GM12874 (cell line): ENCODE data around the gene CHMP4A.

Experiments used
- CTCF ChIP-seq: IDR thresholded peaks from 2 replicates; pipeline ENCODE4 v1.5.1; 2011; ENCODE audit warnings: low read depth, mild to moderate bottlenecking, control low read depth, low read length, moderate library complexity; ENCODE audit not compliant: insufficient read depth

CHMP4A gene

GRCh38 chr14:24228902-24229301, 15.6 kb upstream of the CHMP4A start:
- no peak for TF ChIP-seq CTCF

GRCh38 chr14:24226473-24226872, 13.2 kb upstream of the CHMP4A start:
- TF ChIP-seq CTCF = no peak

GRCh38 chr14:24224618-24225071, 11.4 kb upstream of the CHMP4A start:
- no peak for TF ChIP-seq CTCF

GRCh38 chr14:24219521-24219920, 6.2 kb upstream of the CHMP4A start:
- no peak for TF ChIP-seq CTCF

GRCh38 chr14:24219080-24219479, 5.8 kb upstream of the CHMP4A start:
- no peak for TF ChIP-seq CTCF

GRCh38 chr14:24216345-24216699, 3.0 kb upstream of the CHMP4A start:
- no peak for TF ChIP-seq CTCF

GRCh38 chr14:24215495-24216344, 2.4 kb upstream of the CHMP4A start, which contains the start of gene MDP1:
MDP1 (minus strand) TSS chr14:24216066; CDS start chr14:24215955, 111 bp downstream.
- peak; percentile 86 for TF ChIP-seq CTCF
